MG63 (cell line): ENCODE results near the gene KRT33B. TPM values are rescaled to one million over a fixed set of nuclear protein-coding genes. Genes with fewer than 3 reads are reported as not detected.
"Not testable (repeated sequence)": the region's sequence is repeated elsewhere in the genome, so short reads cannot be mapped to it uniquely, and the experiment has no call there.

Experiments
- DNase-seq: peaks from one replicate; pipeline ENCODE4 v3.0.0-alpha.2; 2020
- H3K27me3 ChIP-seq: fragments of 250-450 bp; sonication (Bioruptor Pico); 2 replicates; pipeline ENCODE4 v1.5.1; 2020; ENCODE audit warnings: mild to moderate bottlenecking, moderate library complexity
- H3K36me3 ChIP-seq: fragments of 250-450 bp; sonication (Bioruptor Pico); 2 replicates; pipeline ENCODE4 v1.5.1; 2020; ENCODE audit warnings: mild to moderate bottlenecking, moderate library complexity
- H3K4me3 ChIP-seq: fragments of 250-450 bp; sonication (Bioruptor Pico); 2 replicates; pipeline ENCODE4 v1.5.1; 2020; ENCODE audit warnings: mild to moderate bottlenecking, moderate library complexity
- H3K9me3 ChIP-seq: fragments of 250-450 bp; sonication (Bioruptor Pico); 2 replicates; pipeline ENCODE4 v1.5.1; 2020; ENCODE audit warnings: mild to moderate bottlenecking, moderate library complexity
- total RNA-seq: library from RNA; depleted of rRNA; stranded (reverse); fragments of >200 nt; shearing (Covaris generic); gene quantifications from 2 replicates; pipeline ENCODE4 v1.2.3, GENCODE V29; 2014; ENCODE audit warnings: low replicate concordance

The KRT33B gene
- total RNA-seq, 1 experiment from 2014 or later, result 2.0 TPM

GRCh38 chr17:41396340-41396739 lies 26.7 kb upstream of the KRT33B start:
- no peaks in the 10 kb centered on the region for H3K27me3 ChIP-seq

DNA sequence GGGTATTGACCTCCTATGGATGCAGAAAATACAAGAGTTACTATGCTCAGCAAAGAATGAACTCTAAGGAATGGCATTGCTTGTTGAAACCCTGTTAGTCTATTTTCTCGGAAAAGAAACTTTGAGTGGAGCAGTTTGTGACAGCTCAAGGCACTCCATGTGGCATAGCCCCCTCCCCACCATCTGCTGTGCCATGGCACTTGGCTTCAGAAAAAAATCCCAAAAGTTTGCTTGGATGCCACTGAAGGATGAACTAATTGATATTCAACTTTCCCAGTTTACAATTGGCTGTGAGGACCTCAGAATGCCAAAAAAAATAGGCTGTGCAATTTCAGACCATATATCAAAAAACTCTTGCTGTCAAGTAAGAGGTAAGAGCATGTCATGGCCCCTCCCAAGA lies 26.0 kb upstream of the KRT33B start:
- H3K4me3 ChIP-seq, result no peak overlapping the region
- H3K9me3 ChIP-seq, result no peaks in the 10 kb centered on the region
- no peaks in the 10 kb centered on the region for H3K36me3 ChIP-seq
- H3K27me3 ChIP-seq, result no peaks in the 10 kb centered on the region
- no peak for DNase-seq

More at GRCh38 chr17:41396340-41396739, 26.7 kb upstream of the KRT33B start:
- H3K4me3 ChIP-seq, result no peak overlapping the region
- no peak for DNase-seq
- H3K9me3 ChIP-seq, result no peaks in the 10 kb centered on the region
- no peaks in the 10 kb centered on the region for H3K36me3 ChIP-seq

DNA sequence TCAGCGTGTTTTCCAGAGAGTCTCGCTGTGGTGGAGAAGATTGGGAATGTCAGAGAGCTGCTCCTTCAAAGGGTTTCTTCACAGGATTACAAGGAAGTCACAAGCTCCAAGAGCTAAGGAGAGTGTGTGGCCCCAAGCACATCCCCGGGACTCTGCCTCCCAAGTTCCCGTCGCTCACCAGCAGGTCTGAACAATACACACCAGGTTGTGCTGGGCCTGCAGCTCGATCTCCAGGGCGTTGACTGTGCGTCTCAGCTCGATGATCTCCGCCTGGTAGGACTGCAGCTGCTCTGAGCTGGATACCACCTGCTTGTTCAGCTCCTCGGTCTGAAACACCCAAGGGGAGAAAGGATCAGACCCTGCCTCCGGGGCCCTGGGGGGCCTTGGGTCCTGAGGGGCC lies 25.4 kb upstream of the KRT33B start:
- DNase-seq, H3K27me3 ChIP-seq, H3K36me3 ChIP-seq, H3K4me3 ChIP-seq, H3K9me3 ChIP-seq: not testable (repeated sequence)

- Histone ChIP-seq H3K9me3 (no peaks in the 10 kb centered on the region), H3K27me3 (no peaks in the 10 kb centered on the region), H3K36me3 (no peaks in the 10 kb centered on the region), H3K4me3 (no peak overlapping the region)
- no peak for DNase-seq
Measured at GRCh38 chr17:41394254-41394996, 24.8 kb upstream of the KRT33B start.

GRCh38 chr17:41393826-41394225 lies 24.2 kb upstream of the KRT33B start:
- Histone ChIP-seq H3K4me3 (no peak overlapping the region), H3K9me3 (no peaks in the 10 kb centered on the region), H3K36me3 (no peaks in the 10 kb centered on the region), H3K27me3 (no peaks in the 10 kb centered on the region)
- no peak for DNase-seq

DNA sequence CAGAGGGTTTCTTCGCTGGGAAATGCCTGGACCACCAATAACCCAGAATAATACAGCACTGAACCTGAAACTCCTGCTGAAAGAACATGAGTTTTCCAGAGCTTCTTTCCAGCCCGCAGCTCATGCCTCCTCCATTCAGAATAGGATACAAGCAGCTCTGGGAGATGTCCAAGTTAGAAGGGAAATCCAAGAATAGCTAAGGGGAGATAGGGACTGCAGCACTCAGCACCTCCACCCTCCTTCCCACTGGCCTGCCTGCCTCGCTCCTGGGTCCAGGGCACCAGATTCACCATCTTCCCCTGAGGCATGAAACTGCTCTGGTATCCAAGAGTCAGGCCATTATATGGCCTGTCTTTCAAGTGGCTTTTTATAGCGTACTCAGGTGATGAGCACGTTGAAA lies 23.7 kb upstream of the KRT33B start:
- Histone ChIP-seq H3K36me3 (no peaks in the 10 kb centered on the region), H3K4me3 (no peak overlapping the region), H3K27me3 (no peaks in the 10 kb centered on the region), H3K9me3 (no peaks in the 10 kb centered on the region)
- DNase-seq, result no peak

DNA sequence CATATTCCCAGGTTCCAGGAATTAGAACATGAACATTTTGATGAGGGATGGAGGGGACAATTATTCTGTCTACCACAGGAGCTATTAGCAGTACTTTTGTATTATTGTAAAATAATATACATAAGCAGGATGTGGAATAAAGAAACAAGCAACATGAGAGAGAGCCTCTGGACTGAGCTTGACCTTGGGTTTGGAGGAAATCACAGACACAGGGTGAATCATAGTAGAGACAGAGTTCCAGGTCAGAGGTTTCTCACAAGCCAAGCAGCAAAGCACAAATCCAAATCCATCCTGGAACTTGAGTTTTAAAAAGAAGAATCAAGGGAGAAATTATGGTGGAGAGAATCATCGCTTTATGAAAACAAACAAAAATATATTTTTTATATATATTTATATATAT lies 22.7 kb upstream of the KRT33B start:
- peak; percentile 19 for DNase-seq
- Histone ChIP-seq H3K36me3 (no peaks in the 10 kb centered on the region), H3K9me3 (0 out of 2 replicates have a peak, but pooled peaks cover 2% of the 10 kb centered on the region), H3K27me3 (no peaks in the 10 kb centered on the region), H3K4me3 (no peak overlapping the region)

GRCh38 chr17:41391535-41391934 lies 21.9 kb upstream of the KRT33B start:
- no peak for DNase-seq
- Histone ChIP-seq H3K36me3 (no peaks in the 10 kb centered on the region), H3K4me3 (no peak overlapping the region), H3K27me3 (no peaks in the 10 kb centered on the region), H3K9me3 (peaks cover 8% of the 10 kb centered on the region)

DNA sequence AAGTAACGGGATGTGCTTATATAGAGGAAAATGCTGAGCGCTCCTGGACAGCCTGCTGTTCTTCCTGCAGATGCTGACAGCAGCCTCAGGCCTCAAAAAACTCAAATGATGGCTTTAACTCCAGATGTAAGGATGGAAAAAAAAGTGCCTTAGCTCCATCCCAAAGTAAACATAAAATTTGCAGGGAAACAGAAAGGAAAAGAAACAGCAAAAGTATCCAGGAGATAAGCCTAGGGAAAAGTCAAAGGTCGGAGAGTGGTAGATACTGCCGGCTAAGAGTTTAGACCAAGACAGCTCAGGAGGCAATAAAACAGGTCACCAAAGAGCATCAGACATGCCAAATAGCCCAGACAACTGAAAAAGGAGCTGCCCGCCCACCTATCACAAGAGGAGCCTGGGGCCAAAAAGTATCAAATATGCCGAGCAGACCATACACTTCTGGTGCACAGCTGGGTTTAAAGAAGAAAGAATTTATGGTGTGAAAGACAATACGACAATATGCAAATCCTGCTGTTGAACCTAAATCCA lies 20.9 kb upstream of the KRT33B start:
- Histone ChIP-seq H3K9me3 (peaks cover 15% of the 10 kb centered on the region), H3K36me3 (no peaks in the 10 kb centered on the region)

DNA sequence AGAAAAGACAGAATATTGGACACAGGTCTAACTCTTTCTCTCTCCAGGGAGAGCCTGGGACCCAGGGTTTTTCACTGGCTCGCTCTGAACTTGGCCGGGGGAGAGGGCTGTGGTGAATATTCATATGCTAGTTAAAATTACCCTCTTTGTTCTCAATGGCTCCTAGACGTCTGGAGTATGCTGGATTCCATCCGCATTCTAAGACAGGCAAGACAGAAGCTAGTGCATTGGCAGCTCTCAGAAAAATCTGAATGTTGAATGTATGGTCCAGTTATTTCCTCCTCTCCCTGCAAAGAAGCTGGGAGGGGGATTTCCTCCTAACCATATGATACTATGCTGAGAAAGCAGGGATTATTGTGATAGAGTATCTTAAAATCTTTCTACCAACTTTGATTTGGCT lies 18.1 kb upstream of the KRT33B start:
- no peaks in the 10 kb centered on the region for H3K36me3 ChIP-seq
- no peak for DNase-seq
- peaks cover 22% of the 10 kb centered on the region for H3K9me3 ChIP-seq

More for the DNA sequence above, 20.9 kb upstream of the KRT33B start:
- Histone ChIP-seq H3K4me3 (no peak overlapping the region), H3K27me3 (no peaks in the 10 kb centered on the region)
- DNase-seq, result no peak

GRCh38 chr17:41386227-41386626 lies 16.6 kb upstream of the KRT33B start:
- H3K9me3 ChIP-seq, result peaks cover 22% of the 10 kb centered on the region
- no peak for DNase-seq
- no peaks in the 10 kb centered on the region for H3K27me3 ChIP-seq
- H3K4me3 ChIP-seq, result no peak overlapping the region
- H3K36me3 ChIP-seq, result no peaks in the 10 kb centered on the region

More for the DNA sequence above, 18.1 kb upstream of the KRT33B start:
- Histone ChIP-seq H3K27me3 (no peaks in the 10 kb centered on the region), H3K4me3 (no peak overlapping the region)

GRCh38 chr17:41383690-41384089 lies 14.1 kb upstream of the KRT33B start:
- Histone ChIP-seq H3K4me3 (no peak overlapping the region), H3K27me3 (no peaks in the 10 kb centered on the region), H3K9me3 (peaks cover 24% of the 10 kb centered on the region), H3K36me3 (no peaks in the 10 kb centered on the region)
- DNase-seq, result no peak

DNA sequence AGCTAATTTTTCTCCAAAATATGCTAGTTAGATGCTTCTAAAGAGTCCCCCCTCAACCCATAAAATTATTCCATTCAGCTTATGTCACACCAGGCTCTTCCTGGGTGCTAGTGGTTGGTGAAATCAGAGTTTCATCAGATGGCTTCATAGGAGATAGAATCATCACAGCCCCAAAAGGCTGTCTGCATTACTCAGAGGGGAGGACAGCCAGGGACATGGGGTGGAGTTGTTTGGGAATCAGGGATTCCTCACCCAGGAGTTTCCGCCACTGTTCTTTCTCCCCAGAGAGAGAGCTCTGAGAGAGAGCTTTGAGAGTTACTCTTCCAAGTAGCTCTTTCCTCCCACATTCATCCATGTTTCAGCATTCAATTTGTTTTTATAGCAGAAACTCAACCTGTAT lies 12.8 kb upstream of the KRT33B start:
- H3K27me3 ChIP-seq, result no peaks in the 10 kb centered on the region
- no peak for DNase-seq
- H3K36me3 ChIP-seq, result no peaks in the 10 kb centered on the region
- no peak overlapping the region for H3K4me3 ChIP-seq
- H3K9me3 ChIP-seq, result peaks cover 22% of the 10 kb centered on the region

GRCh38 chr17:41381943-41382342 lies 12.3 kb upstream of the KRT33B start, which contains the start of gene KRT34:
KRT34 (minus strand) TSS chr17:41382306; CDS start chr17:41382246, 60 bp downstream.
- DNase-seq, H3K4me3 ChIP-seq, H3K27me3 ChIP-seq, H3K36me3 ChIP-seq: not testable (repeated sequence)
- peaks cover 20% of the 10 kb centered on the region for H3K9me3 ChIP-seq

GRCh38 chr17:41380091-41380490 lies 10.5 kb upstream of the KRT33B start:
- not testable (repeated sequence) for H3K9me3 ChIP-seq, H3K36me3 ChIP-seq, H3K4me3 ChIP-seq, H3K27me3 ChIP-seq
- DNase-seq, result peak; percentile 76

DNA sequence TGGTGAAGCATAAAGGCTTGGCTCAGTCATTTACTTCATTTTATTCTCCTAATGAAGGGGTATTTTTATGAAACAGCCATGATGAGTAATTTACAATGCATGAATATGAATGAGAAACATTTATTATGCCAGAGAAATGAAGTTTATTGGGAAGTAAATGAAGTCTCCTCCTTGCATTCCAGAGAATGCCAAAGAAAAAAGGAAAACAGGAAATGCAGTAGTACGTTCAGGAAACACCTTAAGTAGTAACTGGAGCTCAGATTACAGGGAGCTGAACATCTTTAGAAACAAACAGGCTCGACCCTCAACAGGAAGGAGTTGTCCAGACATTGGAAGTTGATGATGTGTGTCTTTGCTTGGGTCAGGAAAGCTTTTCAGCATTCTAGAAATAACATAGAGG lies 7.9 kb upstream of the KRT33B start:
- Histone ChIP-seq H3K4me3 (no peak overlapping the region), H3K36me3 (no peaks in the 10 kb centered on the region), H3K27me3 (no peaks in the 10 kb centered on the region), H3K9me3 (peaks cover 2% of the 10 kb centered on the region; the same call in 1 of the 2 replicates)
- no peak for DNase-seq

DNA sequence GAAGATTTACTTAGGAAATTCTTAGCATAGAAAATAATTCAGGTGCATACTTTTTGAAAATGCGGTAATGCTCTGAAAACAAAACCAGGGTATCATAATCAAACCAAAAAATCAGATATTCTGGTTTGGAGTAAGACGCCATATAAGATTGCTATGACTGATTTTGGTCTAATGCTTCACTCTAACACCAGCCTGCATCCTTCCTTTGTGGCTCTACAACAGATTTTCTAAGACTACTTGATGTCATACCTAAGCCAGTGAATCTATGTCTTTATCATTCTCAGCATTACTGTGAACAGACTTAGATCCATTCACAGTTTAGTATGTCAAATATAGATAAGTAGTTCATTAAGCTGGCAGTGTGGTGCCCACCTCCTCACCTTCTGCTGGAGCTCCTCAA lies 590 bp downstream of the KRT33B start:
- no peaks in the 10 kb centered on the region for H3K36me3 ChIP-seq
- DNase-seq, result no peak

GRCh38 chr17:41367426-41368075 lies 2.1 kb downstream of the KRT33B start:
- Histone ChIP-seq H3K4me3 (no peak overlapping the region), H3K9me3 (no peaks in the 10 kb centered on the region), H3K27me3 (no peaks in the 10 kb centered on the region), H3K36me3 (no peaks in the 10 kb centered on the region)
- DNase-seq, result peak; percentile 89

More for the DNA sequence above, 590 bp downstream of the KRT33B start:
- Histone ChIP-seq H3K27me3 (no peaks in the 10 kb centered on the region), H3K9me3 (no peaks in the 10 kb centered on the region), H3K4me3 (no peak overlapping the region)
